Lung (tissue), 16 donors: ENCODE measurements around the gene OGFOD3. TPM values are rescaled to one million over a fixed set of nuclear protein-coding genes. Genes with fewer than 3 reads are reported as not detected.

Source experiments
- ATAC-seq: fragments of 200-7000 bp; cut with Tn5 transposase; one replicate; pipeline ENCODE4 v1.9.1; 2020; ENCODE audit warnings: moderate number of reproducible peaks; ENCODE audit not compliant: insufficient read depth, low FRiP score
- DNase-seq, 3 donors: peaks; one replicate each; pipeline ENCODE4 v3.0.0-alpha.2; 2013 to 2017
- H3K27ac ChIP-seq, 2 donors: one replicate each; pipeline ENCODE4 v1.5.1; 2013; ENCODE audit warnings: mild to moderate bottlenecking in 2 of 2, moderate library complexity in 2 of 2, control low read depth in 1 of 2, inconsistent platforms in 1 of 2, low read depth in 1 of 2, low read length in 1 of 2
- H3K27me3 ChIP-seq, 3 donors: one replicate each; pipeline ENCODE4 v1.5.1; 2013; ENCODE audit warnings: low read length in 2 of 3; ENCODE audit not compliant: control insufficient read depth in 3 of 3, insufficient read depth in 3 of 3
- H3K36me3 ChIP-seq, 4 donors: one replicate each; pipeline ENCODE4 v1.5.1; 2013; ENCODE audit warnings: low read length in 4 of 4, mild to moderate bottlenecking in 1 of 4, moderate library complexity in 1 of 4; ENCODE audit not compliant: control insufficient read depth in 4 of 4, insufficient read depth in 4 of 4
- H3K4me1 ChIP-seq, 5 donors: one replicate each; pipeline ENCODE4 v1.5.1; 2013; ENCODE audit warnings: low read length in 5 of 5, mild to moderate bottlenecking in 2 of 5, moderate library complexity in 1 of 5; ENCODE audit not compliant: control insufficient read depth in 5 of 5, insufficient read depth in 5 of 5
- H3K4me3 ChIP-seq: one replicate; pipeline ENCODE4 v1.5.1; 2013; ENCODE audit warnings: mild to moderate bottlenecking, control low read depth, moderate library complexity
- H3K9ac ChIP-seq, 2 donors: one replicate each; pipeline ENCODE4 v1.5.1; 2013; ENCODE audit warnings: low read length in 2 of 2, control low read depth in 1 of 2; ENCODE audit not compliant: insufficient read depth in 1 of 2
- H3K9me3 ChIP-seq, 4 donors: one replicate each; pipeline ENCODE4 v1.5.1; 2013; ENCODE audit warnings: low read length in 3 of 4, mild to moderate bottlenecking in 1 of 4, moderate library complexity in 1 of 4; ENCODE audit not compliant: control insufficient read depth in 4 of 4, insufficient read depth in 3 of 4
- WGBS, 2 donors: extraction: QIAGEN DNeasy Blood & Tissue Kit; methylation state at CpG; one replicate each; pipeline ENCODE4 v1.1.7; 2013; 5-methylcytosine and 5-hydroxymethylcytosine counted together
- long read RNA-seq, 5 donors: transcript quantifications; one replicate each; lab custom pipeline, GENCODE V29; 2026
- polyA plus RNA-seq, 2 donors: library from polyadenylated mRNA; stranded (reverse); fragments of 200-250 nt; gene quantifications; one replicate each; pipeline ENCODE4 v1.2.1, GENCODE V29; 2013
- total RNA-seq, 2 donors: library from RNA; depleted of rRNA in 1 of 2; stranded (reverse); fragments of >200 nt in 1 of 2; gene quantifications; one replicate each; pipeline ENCODE4 v1.2.1, GENCODE V29; 2014 to 2021
- TF ChIP-seq, protein P1 (sequence below): IDR thresholded peaks from 2 replicates; pipeline ENCODE4 v1.5.1; 2012; ENCODE audit warnings: mild to moderate bottlenecking; ENCODE audit errors: control extremely low read depth, extremely low read depth
- donor health status: control.
- donor health status: control.
- donor health status: Bipolar disorder and iron deficiency.
- donor health status: healthy.
- donor health status: DM: yes; HTN: yes; CAD: no.

OGFOD3 gene, protein sequence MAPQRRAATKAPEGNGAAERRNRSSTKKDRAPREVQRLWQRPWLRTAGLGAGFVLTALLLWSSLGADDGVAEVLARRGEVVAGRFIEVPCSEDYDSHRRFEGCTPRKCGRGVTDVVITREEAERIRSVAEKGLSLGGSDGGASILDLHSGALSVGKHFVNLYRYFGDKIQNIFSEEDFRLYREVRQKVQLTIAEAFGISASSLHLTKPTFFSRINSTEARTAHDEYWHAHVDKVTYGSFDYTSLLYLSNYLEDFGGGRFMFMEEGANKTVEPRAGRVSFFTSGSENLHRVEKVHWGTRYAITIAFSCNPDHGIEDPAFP
- total RNA-seq (10 to 100 TPM; 20.6 to 41.6 TPM), polyA plus RNA-seq (10 to 100 TPM; 28.2 to 31.4 TPM)
- long read RNA-seq, donor 1, full-length matches to known transcripts, result 19 of 19 reads
- long read RNA-seq, donor 1, partial matches to known transcripts, result 0 of 19 reads
- long read RNA-seq, donor 1, other reads (novel, unspliced or antisense), result 0 of 19 reads
- long read RNA-seq, donor 2, full-length matches to known transcripts, result 7 of 7 reads
- long read RNA-seq, donor 2, partial matches to known transcripts, result 0 of 7 reads
- long read RNA-seq, donor 2, other reads (novel, unspliced or antisense), result 0 of 7 reads
- long read RNA-seq, donor 3, full-length matches to known transcripts, result 3 of 3 reads
- long read RNA-seq, donor 3, partial matches to known transcripts, result 0 of 3 reads
- long read RNA-seq, donor 3, other reads (novel, unspliced or antisense), result 0 of 3 reads
- long read RNA-seq, donor 4, full-length matches to known transcripts, result 7 of 7 reads
- long read RNA-seq, donor 4, partial matches to known transcripts, result 0 of 7 reads
- long read RNA-seq, donor 4, other reads (novel, unspliced or antisense), result 0 of 7 reads
- long read RNA-seq, donor 5, full-length matches to known transcripts, result 25 of 25 reads
- long read RNA-seq, donor 5, partial matches to known transcripts, result 0 of 25 reads
- long read RNA-seq, donor 5, other reads (novel, unspliced or antisense), result 0 of 25 reads

DNA sequence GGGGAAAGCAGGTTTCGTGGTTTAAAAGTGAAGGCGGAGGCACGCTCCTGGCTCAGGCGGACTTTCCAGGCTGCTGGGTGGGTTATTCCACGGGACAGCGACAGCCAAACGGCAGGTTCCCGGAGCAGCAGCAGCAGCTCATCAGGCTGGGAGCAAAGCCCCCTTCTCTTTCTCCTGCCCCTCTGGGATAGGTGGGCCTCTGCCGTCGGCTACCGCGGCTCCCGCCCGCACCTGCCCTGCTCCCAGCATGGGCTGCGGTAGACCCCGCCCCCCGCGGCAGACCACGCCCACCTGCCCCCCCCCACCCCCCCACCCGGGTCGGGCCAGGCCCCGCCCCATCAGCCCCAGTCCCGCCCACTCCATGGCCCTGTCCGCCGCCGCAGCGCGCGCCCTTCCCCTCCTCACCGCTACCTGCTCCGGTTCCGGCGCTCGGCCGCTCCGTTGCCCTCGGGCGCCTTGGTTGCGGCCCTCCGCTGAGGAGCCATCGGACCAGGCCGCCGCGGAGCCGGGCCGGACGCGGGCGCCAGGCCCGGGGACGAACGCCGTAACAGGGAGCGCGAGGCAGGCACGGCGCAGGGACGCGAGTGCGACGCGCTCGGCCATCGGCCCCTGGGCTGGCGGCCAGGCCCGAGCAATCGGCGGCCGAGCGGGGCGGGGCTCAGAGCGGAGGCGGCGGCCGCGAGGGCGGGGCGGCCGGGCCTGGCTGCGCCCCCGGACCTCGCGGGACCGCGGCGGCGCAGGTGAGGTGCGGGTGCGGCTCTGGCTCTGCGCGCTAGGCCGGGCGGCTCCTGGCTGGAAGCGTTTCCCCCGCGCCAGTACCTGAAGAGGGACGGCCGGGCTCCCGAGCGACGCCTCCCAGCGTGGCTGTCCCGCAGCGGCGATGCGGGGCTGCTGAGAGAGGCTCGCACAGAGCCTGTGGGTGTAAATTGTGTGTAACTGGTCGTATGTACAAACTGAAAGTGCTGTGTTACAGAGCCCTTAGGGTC, at the start of gene OGFOD3, which contains the start of gene HEXD:
OGFOD3 (minus strand) TSS at position 586 of the 986 bp plus-strand sequence; CDS start at position 485, 101 bp downstream.
HEXD (plus strand) TSS at position 347 of the 986 bp plus-strand sequence. CDS start 1,453 bp downstream, outside the sequence.
- H3K4me1 ChIP-seq, result peaks cover 0 to 17% (median 4%) of the 10 kb centered on the region in 5 donors
- peaks cover 0 to 16% (median 3%) of the 10 kb centered on the region in 4 donors for H3K36me3 ChIP-seq
- H3K9me3 ChIP-seq, result peaks cover 0 to 3% (median 0%) of the 10 kb centered on the region in 4 donors
- H3K9ac ChIP-seq, result peak within 1 kb of the TSS; percentile 49 to 82
- no peaks in the 10 kb centered on the region for H3K27me3 ChIP-seq
- peak within 1 kb of the TSS; percentile 90 to 98 for H3K27ac ChIP-seq
- peak within 1 kb of the TSS; percentile 74 for H3K4me3 ChIP-seq
- TF ChIP-seq, protein P1, sequence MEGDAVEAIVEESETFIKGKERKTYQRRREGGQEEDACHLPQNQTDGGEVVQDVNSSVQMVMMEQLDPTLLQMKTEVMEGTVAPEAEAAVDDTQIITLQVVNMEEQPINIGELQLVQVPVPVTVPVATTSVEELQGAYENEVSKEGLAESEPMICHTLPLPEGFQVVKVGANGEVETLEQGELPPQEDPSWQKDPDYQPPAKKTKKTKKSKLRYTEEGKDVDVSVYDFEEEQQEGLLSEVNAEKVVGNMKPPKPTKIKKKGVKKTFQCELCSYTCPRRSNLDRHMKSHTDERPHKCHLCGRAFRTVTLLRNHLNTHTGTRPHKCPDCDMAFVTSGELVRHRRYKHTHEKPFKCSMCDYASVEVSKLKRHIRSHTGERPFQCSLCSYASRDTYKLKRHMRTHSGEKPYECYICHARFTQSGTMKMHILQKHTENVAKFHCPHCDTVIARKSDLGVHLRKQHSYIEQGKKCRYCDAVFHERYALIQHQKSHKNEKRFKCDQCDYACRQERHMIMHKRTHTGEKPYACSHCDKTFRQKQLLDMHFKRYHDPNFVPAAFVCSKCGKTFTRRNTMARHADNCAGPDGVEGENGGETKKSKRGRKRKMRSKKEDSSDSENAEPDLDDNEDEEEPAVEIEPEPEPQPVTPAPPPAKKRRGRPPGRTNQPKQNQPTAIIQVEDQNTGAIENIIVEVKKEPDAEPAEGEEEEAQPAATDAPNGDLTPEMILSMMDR, result no peak
- WGBS, 2 donors, result 1% methylated on average over 87 to 108 of the region's 108 CpGs
- peak; percentile 96 for ATAC-seq
- DNase-seq, result peak; percentile 85 to 90 (median 86)

DNA sequence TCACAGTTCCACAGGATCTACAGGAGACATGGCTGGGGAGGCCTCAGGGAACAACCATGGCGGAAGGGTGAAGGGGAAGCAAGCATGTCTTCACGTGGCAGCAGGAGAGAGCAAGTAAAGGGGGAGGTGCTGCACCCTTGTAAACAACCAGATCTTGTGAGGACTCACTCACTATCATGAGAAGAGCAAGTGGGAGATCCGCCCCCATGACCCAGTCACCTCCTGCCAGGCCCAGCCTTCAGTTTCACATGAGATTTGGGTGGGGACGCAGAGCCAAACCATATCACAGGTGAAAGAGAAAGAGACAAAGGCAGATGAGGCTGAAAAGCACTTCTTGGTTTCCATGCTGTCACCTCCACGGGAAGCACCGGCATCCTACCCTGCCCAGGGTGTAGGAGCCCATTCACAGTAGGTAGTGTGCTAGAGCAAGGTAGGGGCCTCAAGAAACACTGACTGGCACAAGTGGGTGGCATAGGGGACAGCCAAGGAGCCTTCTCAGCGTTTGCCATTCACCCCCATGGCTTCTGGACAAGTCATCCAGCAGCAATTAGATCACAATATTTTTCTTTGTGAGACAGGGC, 46.7 kb upstream of the OGFOD3 start:
- ATAC-seq (no peak), DNase-seq (no peak)
- Histone ChIP-seq H3K27ac (no peak overlapping the region), H3K9ac (no peak overlapping the region), H3K4me1 (peaks cover 0 to 2% (median 0%) of the 10 kb centered on the region in 5 donors), H3K27me3 (no peaks in the 10 kb centered on the region), H3K9me3 (no peaks in the 10 kb centered on the region), H3K4me3 (no peak overlapping the region), H3K36me3 (peaks cover 16 to 41% (median 30%) of the 10 kb centered on the region in 4 donors)
- TF ChIP-seq, protein P1, result no peak
- WGBS, 2 donors, result 90 to 94% methylated on average over 7 of the region's 7 CpGs

DNA sequence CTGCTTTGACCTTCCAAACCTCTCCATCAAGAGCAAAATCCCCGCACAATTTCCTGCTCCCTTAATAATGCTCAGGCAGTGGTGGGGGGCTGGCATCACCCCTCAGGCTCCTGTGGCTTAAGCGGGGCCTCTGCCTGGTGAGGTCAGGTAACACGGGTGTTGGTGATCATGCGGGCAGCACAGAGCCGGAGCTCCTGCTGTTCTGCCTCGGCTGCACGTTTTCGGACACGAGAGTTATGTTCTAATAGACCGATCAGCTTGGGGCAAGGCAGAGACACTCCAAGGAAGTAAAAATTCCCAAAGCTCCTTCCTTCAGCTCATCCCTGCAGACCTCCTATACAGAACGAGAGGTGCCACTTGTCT, 46.2 kb upstream of the OGFOD3 start:
- TF ChIP-seq, protein P1, result no peak
- Histone ChIP-seq H3K36me3 (peaks cover 13 to 39% (median 26%) of the 10 kb centered on the region in 4 donors), H3K27ac (no peak overlapping the region), H3K9ac (no peak overlapping the region), H3K4me1 (peaks cover 0 to 2% (median 0%) of the 10 kb centered on the region in 5 donors), H3K9me3 (no peaks in the 10 kb centered on the region), H3K4me3 (no peak overlapping the region), H3K27me3 (no peaks in the 10 kb centered on the region)
- DNase-seq, result no peak
- WGBS, 2 donors, result 91 to 93% methylated on average over 11 of the region's 11 CpGs
- ATAC-seq, result no peak
